Brain microvascular endothelial cell (primary cell): ENCODE data around the gene AXL.

Source experiments
- DNase-seq: peaks from one replicate; pipeline ENCODE4 v3.0.0-alpha.2; 2020
- H3K27ac ChIP-seq: fragments of 250-450 bp; sonication (Bioruptor Pico); 2 replicates; pipeline ENCODE4 v1.5.1; 2020; ENCODE audit warnings: mild to moderate bottlenecking, moderate library complexity
- H3K27me3 ChIP-seq: fragments of 250-450 bp; sonication (Bioruptor Pico); replicated peaks from 2 replicates; pipeline ENCODE4 v1.5.1; 2020; ENCODE audit warnings: mild to moderate bottlenecking
- H3K36me3 ChIP-seq: fragments of 250-450 bp; sonication (Bioruptor Pico); replicated peaks from 2 replicates; pipeline ENCODE4 v1.5.1; 2020; ENCODE audit warnings: mild to moderate bottlenecking
- H3K4me3 ChIP-seq: 2 replicates; pipeline ENCODE4 v1.5.1; 2011; ENCODE audit warnings: low read depth, mild to moderate bottlenecking, control low read depth, low read length, moderate library complexity
- CTCF ChIP-seq: IDR thresholded peaks from 2 replicates; pipeline ENCODE4 v1.5.1; 2011; ENCODE audit warnings: low read depth, mild to moderate bottlenecking, moderate library complexity, low read length, control low read depth, inconsistent platforms; ENCODE audit errors: missing control alignments
- in situ Hi-C: cut with HindIII; loops from 2 replicates; pipeline ENCODE4 v1.10.0; 2017; ENCODE audit warnings: low sequenced_read_pairs, low pct_ligation_motif_present

AXL gene

DNA sequence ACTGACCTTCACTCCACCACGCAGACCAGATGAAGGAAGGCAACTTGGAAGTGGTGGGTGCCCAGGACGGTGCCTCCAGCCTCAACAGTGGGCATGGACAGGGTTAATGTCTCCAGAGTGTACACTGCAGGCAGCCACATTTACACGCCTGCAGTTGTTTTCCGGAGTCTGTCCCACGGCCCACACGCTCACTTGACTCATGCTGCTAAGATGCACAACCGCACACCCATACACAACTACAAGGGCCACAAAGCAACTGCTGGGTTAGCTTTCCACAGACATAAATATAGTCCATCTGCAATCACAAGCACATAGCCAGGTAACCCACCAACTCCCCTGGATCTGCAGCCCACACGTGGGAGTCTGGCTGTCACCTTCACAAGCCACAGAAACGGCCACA, 12.6 kb upstream of the AXL start:
- no peak for DNase-seq
- in situ Hi-C loops, result no loop called here
- no peak overlapping the region for H3K27ac ChIP-seq

DNA sequence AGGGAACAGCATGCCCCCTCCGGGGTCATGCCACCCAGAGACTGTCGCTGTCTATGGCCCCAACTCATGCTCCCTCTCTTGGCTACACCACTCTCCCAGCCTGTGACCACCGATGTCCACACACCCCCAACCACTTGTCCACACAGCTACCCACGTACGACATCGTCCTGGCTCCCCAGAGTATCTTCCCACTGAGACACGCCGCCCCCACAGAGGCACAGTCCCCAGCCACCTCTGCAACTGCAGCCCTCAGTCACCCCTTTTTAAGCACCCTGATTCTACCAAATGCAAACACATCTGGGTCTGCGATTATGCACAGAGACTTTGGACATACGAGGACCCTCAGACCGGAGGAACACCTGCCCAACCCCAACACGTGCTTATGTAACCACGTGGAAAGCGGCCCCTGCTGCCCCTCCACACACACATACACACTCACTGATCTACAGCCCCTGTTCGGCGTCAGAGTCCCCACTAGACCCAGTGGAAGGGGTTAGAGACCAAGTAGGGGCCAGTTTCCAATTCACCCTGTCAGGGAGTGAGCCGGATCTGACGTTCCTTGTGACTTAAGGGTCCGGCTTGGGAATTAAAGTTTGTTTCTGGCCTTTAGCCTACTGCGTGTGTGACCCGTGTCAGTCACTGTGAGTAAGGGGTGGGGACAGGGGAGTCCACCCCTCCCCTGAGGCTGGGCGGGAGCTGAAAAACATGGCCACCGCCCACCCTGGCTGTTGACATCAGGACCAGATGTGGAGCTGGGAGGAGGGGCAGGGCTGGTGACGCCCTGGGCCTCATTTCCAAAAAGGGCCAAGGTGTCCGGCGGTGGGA, 11.9 kb upstream of the AXL start:
- no peak overlapping the region for H3K27ac ChIP-seq
- no peak for DNase-seq
- no peaks in the 10 kb centered on the region for H3K36me3 ChIP-seq
- H3K27me3 ChIP-seq, result no peaks in the 10 kb centered on the region
- H3K4me3 ChIP-seq, result no peak overlapping the region
- in situ Hi-C loops, result no loop called here
- no peak for TF ChIP-seq CTCF

More for the DNA sequence above, 12.6 kb upstream of the AXL start:
- no peak for TF ChIP-seq CTCF
- Histone ChIP-seq H3K36me3 (no peaks in the 10 kb centered on the region), H3K4me3 (no peak overlapping the region), H3K27me3 (no peaks in the 10 kb centered on the region)

DNA sequence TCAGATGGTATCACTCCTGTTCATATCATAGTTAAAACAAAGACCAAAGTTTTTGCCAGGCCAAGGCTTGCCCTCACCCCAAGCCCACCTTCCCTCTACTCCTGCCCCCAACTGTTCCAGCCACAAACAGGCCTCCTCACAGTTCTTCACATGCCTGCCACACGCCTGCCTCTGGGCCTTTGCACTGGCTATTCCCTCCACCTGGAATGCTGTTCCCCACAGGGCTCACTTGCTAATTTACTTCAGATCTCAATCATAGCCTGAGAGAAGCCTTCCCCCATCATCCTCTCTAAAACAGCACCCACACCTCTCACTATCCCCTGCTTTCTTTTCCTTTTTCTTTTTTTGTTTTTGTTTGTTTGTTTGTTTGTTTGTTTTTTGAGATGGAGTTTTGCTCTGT, 4.9 kb upstream of the AXL start:
- H3K27ac ChIP-seq, result no peak overlapping the region
- in situ Hi-C loops, result no loop called here
- H3K4me3 ChIP-seq, result no peak overlapping the region
- TF ChIP-seq CTCF, result no peak
- no peak for DNase-seq
- no peaks in the 10 kb centered on the region for H3K27me3 ChIP-seq
- H3K36me3 ChIP-seq, result no peaks in the 10 kb centered on the region

- no peaks in the 10 kb centered on the region for H3K27me3 ChIP-seq
- in situ Hi-C loops, result no loop called here
- no peak overlapping the region for H3K4me3 ChIP-seq
- DNase-seq, result no peak
- H3K27ac ChIP-seq, result no peak overlapping the region
- H3K36me3 ChIP-seq, result peaks cover 19% of the 10 kb centered on the region
- TF ChIP-seq CTCF, result no peak
Observed at GRCh38 chr19:41217741-41218140, 1.3 kb upstream of the AXL start.

- Histone ChIP-seq H3K27ac (peak overlapping the region; percentile 28), H3K4me3 (no peak overlapping the region), H3K36me3 (peaks cover 19% of the 10 kb centered on the region), H3K27me3 (no peaks in the 10 kb centered on the region)
- no peak for DNase-seq
- no peak for TF ChIP-seq CTCF
- in situ Hi-C loops, result no loop called here
Observed at GRCh38 chr19:41218249-41218614, 791 bp upstream of the AXL start.
